ENCODE results near the gene COA6.
"Not testable (repeated sequence)": the region's sequence is repeated elsewhere in the genome, so short reads cannot be mapped to it uniquely, and the experiment has no call there.

The COA6 gene

GRCh38 chr1:234388094-234388493 lies 14.8 kb downstream of the COA6 start:
- no peak for TF ChIP-seq CTCF (conservative IDR thresholded peaks at IDR 0.05)
- no peak overlapping the region for H3K27ac ChIP-seq

GRCh38 chr1:234393190-234393589 lies 19.9 kb downstream of the COA6 start:
- no peak for TF ChIP-seq CTCF (conservative IDR thresholded peaks at IDR 0.05)
- no peak overlapping the region for H3K27ac ChIP-seq

GRCh38 chr1:234395297-234395696 lies 22.0 kb downstream of the COA6 start:
- H3K27ac ChIP-seq, result no peak overlapping the region
- no peak for TF ChIP-seq CTCF (conservative IDR thresholded peaks at IDR 0.05)

GRCh38 chr1:234396092-234396491 lies 22.8 kb downstream of the COA6 start:
- no peak overlapping the region for H3K27ac ChIP-seq
- no peak for TF ChIP-seq CTCF (conservative IDR thresholded peaks at IDR 0.05)

- H3K27ac ChIP-seq, result no peak overlapping the region
- TF ChIP-seq CTCF (conservative IDR thresholded peaks at IDR 0.05), result no peak
Measured at GRCh38 chr1:234396871-234397270, 23.6 kb downstream of the COA6 start.

GRCh38 chr1:234397732-234398131 lies 24.5 kb downstream of the COA6 start:
- no peak overlapping the region for H3K27ac ChIP-seq
- TF ChIP-seq CTCF (conservative IDR thresholded peaks at IDR 0.05), result no peak

GRCh38 chr1:234398849-234399381 lies 25.7 kb downstream of the COA6 start:
- no peak overlapping the region for H3K27ac ChIP-seq
- TF ChIP-seq CTCF (conservative IDR thresholded peaks at IDR 0.05), result no peak

GRCh38 chr1:234399515-234399914 lies 26.3 kb downstream of the COA6 start:
- H3K27ac ChIP-seq, result not testable (repeated sequence)
